GM23338 (cell line): Measurements from ENCODE around the gene TMEM44. TPM values are rescaled to one million over a fixed set of nuclear protein-coding genes. Genes with fewer than 3 reads are reported as not detected.
"Not testable (repeated sequence)": the region's sequence is repeated elsewhere in the genome, so short reads cannot be mapped to it uniquely, and the experiment has no call there.

Source experiments
- ATAC-seq: fragments of 200-7000 bp; cut with Tn5 transposase; 3 replicates; pipeline ENCODE4 v1.9.1; 2020
- DNase-seq: peaks from one replicate; pipeline ENCODE4 v3.0.0-alpha.2; 2015; ENCODE audit warnings: low spot score
- H2AFZ ChIP-seq: fragments of 200-600 bp; sonication (generic); 2 replicates; pipeline ENCODE4 v1.8.0; 2016; ENCODE audit warnings: antibody characterized with exemption, mild to moderate bottlenecking, moderate library complexity
- H3F3A ChIP-seq: fragments of 200-600 bp; sonication (generic); replicated peaks from 2 replicates; pipeline ENCODE4 v1.8.0; 2017; ENCODE audit warnings: antibody characterized with exemption, mixed run types, low read depth
- H3K27ac ChIP-seq: fragments of 200-600 bp; sonication (generic); 2 replicates; pipeline ENCODE4 v1.6.1; 2016; ENCODE audit warnings: low read depth
- H3K27me3 ChIP-seq: fragments of 200-600 bp; sonication (generic); 2 replicates; pipeline ENCODE4 v1.8.0; 2016; ENCODE audit warnings: mild to moderate bottlenecking, mixed run types, moderate library complexity; ENCODE audit not compliant: insufficient read depth
- H3K36me3 ChIP-seq: fragments of 200-600 bp; sonication (generic); 2 replicates; pipeline ENCODE4 v1.8.0; 2016; ENCODE audit warnings: mild to moderate bottlenecking; ENCODE audit not compliant: insufficient read depth
- H3K4me1 ChIP-seq: fragments of 200-600 bp; sonication (generic); 2 replicates; pipeline ENCODE4 v1.8.0; 2016; ENCODE audit warnings: mild to moderate bottlenecking, moderate library complexity; ENCODE audit not compliant: insufficient read depth
- H3K4me2 ChIP-seq: fragments of 200-600 bp; sonication (generic); 2 replicates; pipeline ENCODE4 v1.7.1; 2017; ENCODE audit warnings: mixed run types
- H3K4me3 ChIP-seq: fragments of 200-600 bp; sonication (generic); 2 replicates; pipeline ENCODE4 v1.6.1; 2016; ENCODE audit warnings: mixed run types
- H3K79me2 ChIP-seq: fragments of 200-600 bp; sonication (generic); replicated peaks from 2 replicates; pipeline ENCODE4 v1.8.0; 2017; ENCODE audit warnings: mild to moderate bottlenecking; ENCODE audit not compliant: insufficient read depth
- H3K9me2 ChIP-seq: fragments of 200-600 bp; sonication (generic); 2 replicates; pipeline ENCODE4 v1.8.0; 2017; ENCODE audit not compliant: insufficient read depth
- H4K20me1 ChIP-seq: fragments of 200-600 bp; sonication (generic); replicated peaks from 2 replicates; pipeline ENCODE4 v1.8.0; 2017; ENCODE audit warnings: mild to moderate bottlenecking; ENCODE audit not compliant: insufficient read depth
- H3K27ac Mint-ChIP-seq: 2 replicates; pipeline ENCODE4 v1.8.0; 2020; ENCODE audit warnings: inconsistent platforms, mild to moderate bottlenecking, moderate library complexity, mixed read lengths
- H3K27me3 Mint-ChIP-seq: 3 replicates; pipeline ENCODE4 v1.8.0; 2022; ENCODE audit warnings: low read depth, mild to moderate bottlenecking, moderate library complexity, mixed read lengths, inconsistent platforms; ENCODE audit not compliant: insufficient read depth, poor library complexity
- H3K36me3 Mint-ChIP-seq: 3 replicates; pipeline ENCODE4 v1.8.0; 2021; ENCODE audit warnings: low read depth, mild to moderate bottlenecking, inconsistent platforms, moderate library complexity, mixed read lengths
- H3K4me1 Mint-ChIP-seq: 3 replicates; pipeline ENCODE4 v1.8.0; 2020; ENCODE audit warnings: mild to moderate bottlenecking, inconsistent platforms, mixed read lengths
- H3K4me3 Mint-ChIP-seq: 3 replicates; pipeline ENCODE4 v1.8.0; 2021; ENCODE audit warnings: moderate library complexity, mild to moderate bottlenecking, inconsistent platforms, mixed read lengths
- H3K9me3 Mint-ChIP-seq: 3 replicates; pipeline ENCODE4 v1.8.0; 2020; ENCODE audit warnings: moderate library complexity, mild to moderate bottlenecking, inconsistent platforms, mixed read lengths
- CREB1 ChIP-seq: fragments of 250-450 bp; sonication (Bioruptor Pico); IDR thresholded peaks from 2 replicates; pipeline ENCODE4 v1.5.0; 2020; ENCODE audit warnings: low read depth, mild to moderate bottlenecking, moderate library complexity
- EZH2 ChIP-seq: fragments of 200-600 bp; sonication (generic); IDR thresholded peaks from one replicate; pipeline ENCODE4 v1.8.0; 2017; ENCODE audit warnings: antibody characterized with exemption, mild to moderate bottlenecking, low read depth; ENCODE audit not compliant: unreplicated experiment
- EZH2phosphoT487 ChIP-seq: fragments of 200-600 bp; sonication (generic); IDR thresholded peaks from one replicate; pipeline ENCODE4 v1.8.1; 2018; ENCODE audit warnings: antibody characterized with exemption; ENCODE audit not compliant: unreplicated experiment
- JUNB ChIP-seq: IDR thresholded peaks from one replicate; pipeline ENCODE4 v1.6.1; 2016; ENCODE audit warnings: antibody characterized with exemption; ENCODE audit not compliant: unreplicated experiment
- NANOG ChIP-seq: IDR thresholded peaks from 2 replicates; pipeline ENCODE4 v1.6.1; 2016; ENCODE audit warnings: antibody characterized with exemption, borderline replicate concordance
- ZNF331 ChIP-seq: fragments of 250-450 bp; sonication (Bioruptor Pico); IDR thresholded peaks from 2 replicates; pipeline ENCODE4 v1.5.0; 2020; ENCODE audit warnings: low read depth, mild to moderate bottlenecking, moderate library complexity
- polyA plus RNA-seq: library from polyadenylated mRNA; unstranded; fragments of >200 nt; fragmentation: Nextera tagmentation; extraction: Ambion mirVana; gene quantifications from 2 replicates; pipeline ENCODE4 v1.2.1, GENCODE V29; 2016
- total RNA-seq: library from RNA; depleted of rRNA; stranded (reverse); fragments of >200 nt; shearing (Covaris generic); gene quantifications from 2 replicates; pipeline ENCODE4 v1.2.3, GENCODE V29; 2014
- TF ChIP-seq, protein P1 (sequence below): IDR thresholded peaks from 2 replicates; pipeline ENCODE4 v1.6.1; 2016; ENCODE audit warnings: antibody characterized with exemption
- TF ChIP-seq, protein P2 (sequence below): IDR thresholded peaks from one replicate; pipeline ENCODE4 v1.6.1; 2018; ENCODE audit warnings: antibody characterized with exemption; ENCODE audit not compliant: unreplicated experiment
- TF ChIP-seq, protein P3 (sequence below): fragments of 250-450 bp; sonication (Bioruptor Pico); IDR thresholded peaks from 2 replicates; pipeline ENCODE4 v1.5.0; 2020; ENCODE audit warnings: mild to moderate bottlenecking, moderate library complexity
- TF ChIP-seq, protein P4 (sequence below), 2 experiments: fragments of 200-600 bp in 1 of 2; sonication (generic) in 1 of 2; conservative IDR thresholded peaks; 2 replicates each; pipeline versions ENCODE4 v1.5.1 to v1.6.1; 2016 to 2017; ENCODE audit warnings: antibody characterized with exemption in 2 of 2, low read depth in 2 of 2, mild to moderate bottlenecking in 2 of 2, moderate library complexity in 1 of 2

TMEM44 gene
- total and polyA plus RNA-seq, 2 experiments from 2014 or later, result 10.0 to 10.5 TPM

DNA sequence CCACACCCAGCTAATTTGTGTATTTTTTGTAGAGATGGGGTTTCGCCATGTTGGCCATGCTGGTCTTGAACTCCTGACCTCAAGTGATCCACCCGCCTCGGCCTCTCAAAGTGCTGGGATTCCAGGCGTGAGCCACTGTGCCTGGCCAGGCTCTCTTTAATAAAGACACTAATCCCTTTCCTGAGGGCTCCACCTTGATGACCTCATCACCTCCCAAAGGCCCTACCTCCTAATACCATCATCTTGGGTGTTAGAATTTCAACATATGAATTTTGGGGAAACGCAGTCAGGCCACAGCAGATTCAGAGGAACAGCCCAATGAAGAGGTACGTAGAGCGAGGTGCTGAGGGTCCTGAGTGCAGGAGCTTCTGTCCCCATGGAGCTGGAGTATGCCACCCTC, 87.7 kb downstream of the TMEM44 start:
- not testable (repeated sequence) for DNase-seq, H3K27ac ChIP-seq, H3K79me2 ChIP-seq, H3K4me3 Mint-ChIP-seq, H3K27me3 Mint-ChIP-seq, H3K36me3 ChIP-seq, H3K4me1 Mint-ChIP-seq, H3K27me3 ChIP-seq, H3K9me2 ChIP-seq, H4K20me1 ChIP-seq, H2AFZ ChIP-seq, H3K4me1 ChIP-seq, H3K4me2 ChIP-seq, H3K4me3 ChIP-seq, ATAC-seq, H3K27ac Mint-ChIP-seq, H3F3A ChIP-seq
- Mint-ChIP-seq H3K9me3 (peaks cover 12% of the 10 kb centered on the region), H3K36me3 (peaks cover 11% of the 10 kb centered on the region)

DNA sequence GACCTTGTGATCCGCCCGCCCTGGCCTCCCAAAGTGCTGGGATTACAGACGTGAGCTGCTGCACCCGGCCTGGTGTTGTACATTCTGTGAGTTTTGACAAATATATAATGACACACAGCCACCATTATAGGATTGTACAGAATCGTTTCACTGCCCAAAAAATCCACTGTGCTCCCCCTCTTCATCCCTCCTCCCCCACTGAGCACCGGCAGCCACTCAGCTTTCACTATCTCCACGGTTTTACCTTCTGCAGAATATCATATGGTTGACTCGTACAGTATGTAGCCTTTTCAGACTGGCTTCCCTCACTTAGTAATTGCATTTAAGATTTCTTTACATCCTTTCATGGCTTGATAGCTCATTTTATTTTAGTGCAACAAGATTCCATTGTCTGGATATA, 89.7 kb downstream of the TMEM44 start:
- peaks cover 11% of the 10 kb centered on the region for H3K36me3 Mint-ChIP-seq
- H3K9me2 ChIP-seq, result no peaks in the 10 kb centered on the region
- H3F3A ChIP-seq, result no peaks in the 10 kb centered on the region
- no peak overlapping the region for H3K4me3 Mint-ChIP-seq
- ATAC-seq (no peak), DNase-seq (no peak)
- H3K4me1 Mint-ChIP-seq, result no peaks in the 10 kb centered on the region
- no peak overlapping the region for H3K27ac Mint-ChIP-seq
- H3K9me3 Mint-ChIP-seq, result peaks cover 12% of the 10 kb centered on the region
- H3K4me2 ChIP-seq, result no peak overlapping the region
- no peak overlapping the region for H3K27ac ChIP-seq
- H3K79me2 ChIP-seq, result no peaks in the 10 kb centered on the region
- H2AFZ ChIP-seq, result no peak overlapping the region
- H3K27me3 ChIP-seq, result no peaks in the 10 kb centered on the region
- H3K36me3 ChIP-seq, result no peaks in the 10 kb centered on the region
- H4K20me1 ChIP-seq, result no peaks in the 10 kb centered on the region
- H3K4me1 ChIP-seq, result no peaks in the 10 kb centered on the region
- peaks cover 3% of the 10 kb centered on the region for H3K27me3 Mint-ChIP-seq
- H3K4me3 ChIP-seq, result no peak overlapping the region
- no peak for TF ChIP-seq NANOG
- no peak for TF ChIP-seq EZH2
- TF ChIP-seq ZNF331 (CRISPR knock-in tag), result no peak
- no peak for TF ChIP-seq JUNB
- TF ChIP-seq, protein P1, sequence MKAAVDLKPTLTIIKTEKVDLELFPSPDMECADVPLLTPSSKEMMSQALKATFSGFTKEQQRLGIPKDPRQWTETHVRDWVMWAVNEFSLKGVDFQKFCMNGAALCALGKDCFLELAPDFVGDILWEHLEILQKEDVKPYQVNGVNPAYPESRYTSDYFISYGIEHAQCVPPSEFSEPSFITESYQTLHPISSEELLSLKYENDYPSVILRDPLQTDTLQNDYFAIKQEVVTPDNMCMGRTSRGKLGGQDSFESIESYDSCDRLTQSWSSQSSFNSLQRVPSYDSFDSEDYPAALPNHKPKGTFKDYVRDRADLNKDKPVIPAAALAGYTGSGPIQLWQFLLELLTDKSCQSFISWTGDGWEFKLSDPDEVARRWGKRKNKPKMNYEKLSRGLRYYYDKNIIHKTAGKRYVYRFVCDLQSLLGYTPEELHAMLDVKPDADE, result no peak
- TF ChIP-seq, protein P2, sequence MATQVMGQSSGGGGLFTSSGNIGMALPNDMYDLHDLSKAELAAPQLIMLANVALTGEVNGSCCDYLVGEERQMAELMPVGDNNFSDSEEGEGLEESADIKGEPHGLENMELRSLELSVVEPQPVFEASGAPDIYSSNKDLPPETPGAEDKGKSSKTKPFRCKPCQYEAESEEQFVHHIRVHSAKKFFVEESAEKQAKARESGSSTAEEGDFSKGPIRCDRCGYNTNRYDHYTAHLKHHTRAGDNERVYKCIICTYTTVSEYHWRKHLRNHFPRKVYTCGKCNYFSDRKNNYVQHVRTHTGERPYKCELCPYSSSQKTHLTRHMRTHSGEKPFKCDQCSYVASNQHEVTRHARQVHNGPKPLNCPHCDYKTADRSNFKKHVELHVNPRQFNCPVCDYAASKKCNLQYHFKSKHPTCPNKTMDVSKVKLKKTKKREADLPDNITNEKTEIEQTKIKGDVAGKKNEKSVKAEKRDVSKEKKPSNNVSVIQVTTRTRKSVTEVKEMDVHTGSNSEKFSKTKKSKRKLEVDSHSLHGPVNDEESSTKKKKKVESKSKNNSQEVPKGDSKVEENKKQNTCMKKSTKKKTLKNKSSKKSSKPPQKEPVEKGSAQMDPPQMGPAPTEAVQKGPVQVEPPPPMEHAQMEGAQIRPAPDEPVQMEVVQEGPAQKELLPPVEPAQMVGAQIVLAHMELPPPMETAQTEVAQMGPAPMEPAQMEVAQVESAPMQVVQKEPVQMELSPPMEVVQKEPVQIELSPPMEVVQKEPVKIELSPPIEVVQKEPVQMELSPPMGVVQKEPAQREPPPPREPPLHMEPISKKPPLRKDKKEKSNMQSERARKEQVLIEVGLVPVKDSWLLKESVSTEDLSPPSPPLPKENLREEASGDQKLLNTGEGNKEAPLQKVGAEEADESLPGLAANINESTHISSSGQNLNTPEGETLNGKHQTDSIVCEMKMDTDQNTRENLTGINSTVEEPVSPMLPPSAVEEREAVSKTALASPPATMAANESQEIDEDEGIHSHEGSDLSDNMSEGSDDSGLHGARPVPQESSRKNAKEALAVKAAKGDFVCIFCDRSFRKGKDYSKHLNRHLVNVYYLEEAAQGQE, result no peak
- no peak for TF ChIP-seq CREB1 (CRISPR knock-in tag)
- TF ChIP-seq, protein P3, sequence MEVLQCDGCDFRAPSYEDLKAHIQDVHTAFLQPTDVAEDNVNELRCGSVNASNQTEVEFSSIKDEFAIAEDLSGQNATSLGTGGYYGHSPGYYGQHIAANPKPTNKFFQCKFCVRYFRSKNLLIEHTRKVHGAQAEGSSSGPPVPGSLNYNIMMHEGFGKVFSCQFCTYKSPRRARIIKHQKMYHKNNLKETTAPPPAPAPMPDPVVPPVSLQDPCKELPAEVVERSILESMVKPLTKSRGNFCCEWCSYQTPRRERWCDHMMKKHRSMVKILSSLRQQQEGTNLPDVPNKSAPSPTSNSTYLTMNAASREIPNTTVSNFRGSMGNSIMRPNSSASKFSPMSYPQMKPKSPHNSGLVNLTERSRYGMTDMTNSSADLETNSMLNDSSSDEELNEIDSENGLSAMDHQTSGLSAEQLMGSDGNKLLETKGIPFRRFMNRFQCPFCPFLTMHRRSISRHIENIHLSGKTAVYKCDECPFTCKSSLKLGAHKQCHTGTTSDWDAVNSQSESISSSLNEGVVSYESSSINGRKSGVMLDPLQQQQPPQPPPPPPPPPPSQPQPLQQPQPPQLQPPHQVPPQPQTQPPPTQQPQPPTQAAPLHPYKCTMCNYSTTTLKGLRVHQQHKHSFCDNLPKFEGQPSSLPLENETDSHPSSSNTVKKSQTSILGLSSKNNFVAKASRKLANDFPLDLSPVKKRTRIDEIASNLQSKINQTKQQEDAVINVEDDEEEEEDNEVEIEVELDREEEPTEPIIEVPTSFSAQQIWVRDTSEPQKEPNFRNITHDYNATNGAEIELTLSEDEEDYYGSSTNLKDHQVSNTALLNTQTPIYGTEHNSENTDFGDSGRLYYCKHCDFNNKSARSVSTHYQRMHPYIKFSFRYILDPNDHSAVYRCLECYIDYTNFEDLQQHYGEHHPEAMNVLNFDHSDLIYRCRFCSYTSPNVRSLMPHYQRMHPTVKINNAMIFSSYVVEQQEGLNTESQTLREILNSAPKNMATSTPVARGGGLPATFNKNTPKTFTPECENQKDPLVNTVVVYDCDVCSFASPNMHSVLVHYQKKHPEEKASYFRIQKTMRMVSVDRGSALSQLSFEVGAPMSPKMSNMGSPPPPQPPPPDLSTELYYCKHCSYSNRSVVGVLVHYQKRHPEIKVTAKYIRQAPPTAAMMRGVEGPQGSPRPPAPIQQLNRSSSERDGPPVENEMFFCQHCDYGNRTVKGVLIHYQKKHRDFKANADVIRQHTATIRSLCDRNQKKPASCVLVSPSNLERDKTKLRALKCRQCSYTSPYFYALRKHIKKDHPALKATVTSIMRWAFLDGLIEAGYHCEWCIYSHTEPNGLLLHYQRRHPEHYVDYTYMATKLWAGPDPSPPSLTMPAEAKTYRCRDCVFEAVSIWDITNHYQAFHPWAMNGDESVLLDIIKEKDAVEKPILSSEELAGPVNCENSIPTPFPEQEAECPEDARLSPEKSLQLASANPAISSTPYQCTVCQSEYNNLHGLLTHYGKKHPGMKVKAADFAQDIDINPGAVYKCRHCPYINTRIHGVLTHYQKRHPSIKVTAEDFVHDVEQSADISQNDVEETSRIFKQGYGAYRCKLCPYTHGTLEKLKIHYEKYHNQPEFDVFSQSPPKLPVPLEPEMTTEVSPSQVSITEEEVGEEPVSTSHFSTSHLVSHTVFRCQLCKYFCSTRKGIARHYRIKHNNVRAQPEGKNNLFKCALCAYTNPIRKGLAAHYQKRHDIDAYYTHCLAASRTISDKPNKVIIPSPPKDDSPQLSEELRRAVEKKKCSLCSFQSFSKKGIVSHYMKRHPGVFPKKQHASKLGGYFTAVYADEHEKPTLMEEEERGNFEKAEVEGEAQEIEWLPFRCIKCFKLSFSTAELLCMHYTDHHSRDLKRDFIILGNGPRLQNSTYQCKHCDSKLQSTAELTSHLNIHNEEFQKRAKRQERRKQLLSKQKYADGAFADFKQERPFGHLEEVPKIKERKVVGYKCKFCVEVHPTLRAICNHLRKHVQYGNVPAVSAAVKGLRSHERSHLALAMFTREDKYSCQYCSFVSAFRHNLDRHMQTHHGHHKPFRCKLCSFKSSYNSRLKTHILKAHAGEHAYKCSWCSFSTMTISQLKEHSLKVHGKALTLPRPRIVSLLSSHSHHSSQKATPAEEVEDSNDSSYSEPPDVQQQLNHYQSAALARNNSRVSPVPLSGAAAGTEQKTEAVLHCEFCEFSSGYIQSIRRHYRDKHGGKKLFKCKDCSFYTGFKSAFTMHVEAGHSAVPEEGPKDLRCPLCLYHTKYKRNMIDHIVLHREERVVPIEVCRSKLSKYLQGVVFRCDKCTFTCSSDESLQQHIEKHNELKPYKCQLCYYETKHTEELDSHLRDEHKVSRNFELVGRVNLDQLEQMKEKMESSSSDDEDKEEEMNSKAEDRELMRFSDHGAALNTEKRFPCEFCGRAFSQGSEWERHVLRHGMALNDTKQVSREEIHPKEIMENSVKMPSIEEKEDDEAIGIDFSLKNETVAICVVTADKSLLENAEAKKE (CRISPR knock-in tag), result no peak
- TF ChIP-seq EZH2phosphoT487, result no peak
- TF ChIP-seq, protein P4, sequence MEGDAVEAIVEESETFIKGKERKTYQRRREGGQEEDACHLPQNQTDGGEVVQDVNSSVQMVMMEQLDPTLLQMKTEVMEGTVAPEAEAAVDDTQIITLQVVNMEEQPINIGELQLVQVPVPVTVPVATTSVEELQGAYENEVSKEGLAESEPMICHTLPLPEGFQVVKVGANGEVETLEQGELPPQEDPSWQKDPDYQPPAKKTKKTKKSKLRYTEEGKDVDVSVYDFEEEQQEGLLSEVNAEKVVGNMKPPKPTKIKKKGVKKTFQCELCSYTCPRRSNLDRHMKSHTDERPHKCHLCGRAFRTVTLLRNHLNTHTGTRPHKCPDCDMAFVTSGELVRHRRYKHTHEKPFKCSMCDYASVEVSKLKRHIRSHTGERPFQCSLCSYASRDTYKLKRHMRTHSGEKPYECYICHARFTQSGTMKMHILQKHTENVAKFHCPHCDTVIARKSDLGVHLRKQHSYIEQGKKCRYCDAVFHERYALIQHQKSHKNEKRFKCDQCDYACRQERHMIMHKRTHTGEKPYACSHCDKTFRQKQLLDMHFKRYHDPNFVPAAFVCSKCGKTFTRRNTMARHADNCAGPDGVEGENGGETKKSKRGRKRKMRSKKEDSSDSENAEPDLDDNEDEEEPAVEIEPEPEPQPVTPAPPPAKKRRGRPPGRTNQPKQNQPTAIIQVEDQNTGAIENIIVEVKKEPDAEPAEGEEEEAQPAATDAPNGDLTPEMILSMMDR (conservative IDR thresholded peaks at IDR 0.05; ENCODE audit: low read depth in 2 of 2), result no peak
